UCSD-AML1 (cell line): Measurements from ENCODE around the gene PSIP1.
"Not testable (repeated sequence)": the region's sequence is repeated elsewhere in the genome, so short reads cannot be mapped to it uniquely, and the experiment has no call there.

Experiments
- DNase-seq: peaks from one replicate; lab custom pipeline; 2025; ENCODE audit not compliant: unreplicated experiment; lab: John Stamatoyannopoulos, UW

Gene PSIP1

DNA sequence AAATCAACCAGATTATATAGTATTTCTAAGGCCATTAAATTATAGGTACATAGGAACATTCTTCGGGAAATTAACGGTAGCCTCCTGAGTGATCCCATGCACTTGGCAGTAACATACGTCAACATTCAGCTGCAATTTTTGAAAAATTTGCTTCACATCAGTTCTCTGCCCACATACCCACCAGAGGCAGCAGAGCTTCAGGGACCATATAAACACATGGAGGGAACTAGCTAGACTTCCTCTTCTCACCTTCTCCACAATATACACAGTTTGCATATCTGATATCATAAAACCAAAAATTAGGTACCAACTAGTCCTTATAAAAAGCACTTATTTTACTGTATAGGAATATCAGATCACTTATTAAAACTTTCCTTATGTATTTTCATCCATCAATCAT, 4.8 kb downstream of the PSIP1 start:
- no peak for DNase-seq

DNA sequence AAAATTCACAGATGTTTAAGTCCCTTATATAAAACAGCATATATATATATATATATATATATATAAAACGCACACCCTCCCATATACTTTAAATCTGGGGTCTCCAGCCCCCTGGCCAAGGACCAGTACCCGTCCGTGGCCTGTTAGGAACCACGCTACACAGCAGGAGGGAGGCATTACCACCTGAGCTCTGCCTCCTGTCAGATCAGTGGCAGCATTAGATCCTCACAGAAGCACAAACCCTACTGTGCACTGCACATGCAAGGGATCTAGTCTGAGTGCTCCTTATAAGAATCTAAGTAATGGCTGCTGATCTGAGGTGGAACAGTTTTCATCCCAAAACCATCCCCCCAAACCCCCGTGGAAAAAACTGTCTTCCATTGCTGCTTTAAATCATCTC, 9.0 kb downstream of the PSIP1 start:
- DNase-seq, result no peak

DNA sequence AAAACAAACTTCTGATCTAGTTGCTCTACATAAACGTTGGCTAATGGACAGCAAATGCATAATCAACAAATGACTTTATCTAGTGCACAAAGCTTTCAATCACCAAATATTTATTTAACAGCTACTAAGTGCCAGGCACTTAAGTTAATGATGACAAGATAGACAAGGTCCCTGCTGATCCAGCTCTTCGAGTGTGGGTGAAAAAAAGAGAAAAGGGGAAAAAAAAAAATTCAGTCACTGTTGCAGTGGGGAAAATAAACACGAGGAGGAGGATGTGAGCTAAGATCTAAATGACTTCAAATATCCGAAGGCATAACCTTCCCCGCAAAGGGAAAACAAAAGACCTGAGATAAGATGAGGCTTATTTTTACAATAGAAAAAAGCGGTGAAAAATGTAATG, 9.6 kb downstream of the PSIP1 start:
- no peak for DNase-seq

DNA sequence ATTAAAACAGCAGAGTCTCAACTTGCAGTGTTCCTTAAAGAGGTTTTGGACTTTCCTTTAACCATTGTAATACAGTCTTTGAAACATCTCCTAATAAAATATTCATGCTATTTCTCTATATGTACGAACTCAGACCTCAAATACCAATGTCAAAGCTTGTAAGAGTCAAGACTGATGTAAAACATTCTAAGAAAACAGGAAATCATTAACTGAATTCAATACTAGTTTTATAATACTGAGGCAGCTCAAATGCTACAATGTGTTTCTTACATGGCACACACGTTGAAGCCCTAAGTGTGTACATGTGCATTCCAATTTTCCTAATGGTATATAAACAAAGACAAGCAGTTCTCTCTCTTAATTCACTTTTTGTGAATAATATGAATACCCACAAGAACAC, 11.6 kb downstream of the PSIP1 start:
- DNase-seq, result no peak

DNA sequence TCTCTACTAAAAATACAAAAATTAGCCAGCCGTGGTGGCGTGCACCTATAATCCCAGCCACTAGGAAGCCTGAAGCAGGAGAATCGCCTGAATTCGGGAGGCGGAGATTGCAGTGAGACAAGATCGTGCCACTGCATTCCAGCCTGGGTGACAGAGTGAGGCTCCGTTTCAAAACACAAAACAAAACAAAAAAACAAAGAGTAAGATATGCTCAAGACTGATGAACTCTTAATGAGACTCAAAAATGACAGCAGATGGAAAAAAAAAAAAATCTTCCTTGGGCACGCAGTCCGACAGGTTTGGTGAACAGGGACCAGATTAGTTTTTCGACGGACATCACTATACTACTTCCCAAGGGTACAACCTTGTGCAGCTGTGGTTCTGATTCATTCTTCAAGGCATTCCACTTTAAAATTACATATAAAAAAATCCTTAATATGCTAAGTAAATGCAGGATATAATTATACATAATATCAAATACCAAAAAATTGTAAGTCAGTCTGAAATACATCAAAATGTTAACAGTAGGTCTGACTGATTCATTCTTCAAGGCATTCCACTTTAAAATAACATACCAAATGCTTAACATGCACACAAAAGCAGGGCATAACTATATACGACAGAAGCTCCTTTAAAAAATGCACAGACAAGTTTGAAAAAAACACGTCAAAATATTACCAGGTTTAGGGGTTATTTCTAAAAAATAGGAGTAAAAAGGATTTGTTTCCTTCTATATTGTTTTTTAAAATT, 12.3 kb downstream of the PSIP1 start:
- DNase-seq, result no peak

DNA sequence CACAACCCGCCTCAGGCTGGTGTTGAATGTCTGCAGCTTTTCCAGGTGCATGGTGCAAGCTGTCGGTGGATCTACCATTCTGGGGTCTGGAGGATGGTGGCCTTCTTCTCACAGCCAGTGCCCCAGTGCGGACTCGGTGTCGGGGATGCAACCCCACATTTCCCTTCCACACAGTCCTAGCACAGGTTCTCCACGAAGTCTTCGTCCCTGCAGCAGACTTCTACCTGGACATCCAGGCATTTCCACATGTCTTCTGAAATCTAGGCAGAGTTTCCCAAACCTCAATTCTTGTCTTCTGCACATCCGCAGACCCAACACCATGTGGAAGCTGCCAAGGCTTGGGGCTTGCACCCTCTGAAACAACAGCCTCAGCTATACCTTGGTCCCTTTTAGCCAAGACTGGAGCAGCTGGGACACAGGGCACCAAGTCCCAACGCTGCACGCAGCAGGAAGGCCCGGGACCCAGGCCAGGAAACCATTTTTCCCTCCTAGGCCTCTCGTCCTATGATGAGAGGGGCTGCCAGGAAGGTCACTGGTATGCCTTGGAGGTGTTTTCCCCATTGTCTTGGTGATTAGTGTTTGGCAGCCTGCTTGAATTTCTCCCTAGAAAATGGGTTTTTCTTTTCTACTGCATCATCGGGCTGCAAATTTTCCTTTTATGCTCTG, 18.2 kb downstream of the PSIP1 start:
- no peak for DNase-seq

DNA sequence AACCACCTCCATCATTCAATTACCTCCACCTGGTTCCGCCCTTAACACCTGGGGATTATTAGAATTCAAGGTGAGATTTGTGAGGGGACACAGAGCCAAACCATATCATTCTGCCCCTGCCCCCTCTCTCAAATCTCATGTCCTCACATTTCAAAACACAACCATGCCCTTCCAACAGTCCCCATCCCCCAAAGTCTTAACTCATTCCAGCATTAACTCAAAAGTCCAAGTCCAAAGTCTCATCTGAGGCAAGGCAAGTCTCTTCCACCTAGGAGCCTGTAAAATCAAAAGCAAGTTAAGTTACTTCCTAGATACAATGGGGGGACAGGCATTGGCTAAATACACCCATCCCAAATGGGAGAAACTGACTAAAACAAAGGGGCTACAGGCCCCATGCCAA, 18.8 kb downstream of the PSIP1 start:
- no peak for DNase-seq

DNA sequence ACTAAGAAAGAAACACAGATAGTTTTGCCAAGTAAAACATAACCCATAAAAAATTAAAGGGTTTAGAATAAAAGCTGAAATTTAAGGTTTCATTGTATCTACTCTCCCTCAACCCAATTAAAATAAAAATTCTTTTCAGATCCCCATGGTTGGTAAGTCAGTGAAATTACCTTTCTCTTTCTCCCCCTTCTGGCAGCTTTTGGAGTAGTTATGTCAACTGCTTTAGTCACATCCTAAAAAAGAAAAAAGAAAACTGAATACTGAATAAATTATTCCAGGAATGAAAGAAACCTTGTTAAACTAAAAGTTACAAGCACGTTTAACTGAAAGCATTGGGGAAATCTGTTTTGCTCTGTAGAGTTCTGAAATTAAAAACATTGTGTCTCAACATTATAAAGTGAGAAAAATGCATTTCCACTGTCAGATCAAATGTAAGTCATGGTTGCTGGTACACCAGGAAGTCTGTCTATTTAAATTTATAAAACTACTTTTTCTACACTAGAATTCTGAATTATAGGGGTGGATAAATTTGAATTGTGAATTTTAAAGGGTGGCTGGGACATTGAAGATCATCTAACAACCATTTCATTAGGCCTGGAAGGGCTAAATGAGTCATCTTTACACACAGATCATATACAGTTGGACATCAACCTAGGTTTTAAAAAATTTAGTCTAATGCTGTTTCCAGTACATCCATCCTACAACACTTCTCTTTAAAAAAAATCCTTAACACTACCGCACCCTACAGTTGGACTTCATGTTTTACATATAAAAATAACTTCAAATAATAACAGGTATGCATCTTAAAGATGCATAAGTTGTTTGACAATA, 24.7 kb downstream of the PSIP1 start:
- no peak for DNase-seq

DNA sequence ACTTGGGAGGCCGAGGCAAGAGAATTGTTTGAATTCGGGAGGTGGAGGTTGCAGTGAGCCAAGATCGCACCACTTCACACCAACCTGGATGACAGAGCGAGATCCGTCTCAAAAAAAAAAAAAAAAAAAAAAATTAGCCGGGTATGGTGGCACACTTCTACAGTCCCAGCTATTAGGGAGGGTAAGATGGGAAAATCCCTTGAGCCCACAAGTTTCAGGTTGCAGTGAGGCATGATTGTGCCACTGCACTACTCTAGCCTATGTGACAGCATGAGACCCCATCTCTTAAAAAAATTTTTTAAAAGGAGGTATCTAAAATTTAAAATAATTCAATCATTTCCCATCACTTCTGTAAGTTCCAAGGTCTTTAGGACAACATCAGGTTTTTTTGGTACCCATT, 26.0 kb downstream of the PSIP1 start:
- no peak for DNase-seq

DNA sequence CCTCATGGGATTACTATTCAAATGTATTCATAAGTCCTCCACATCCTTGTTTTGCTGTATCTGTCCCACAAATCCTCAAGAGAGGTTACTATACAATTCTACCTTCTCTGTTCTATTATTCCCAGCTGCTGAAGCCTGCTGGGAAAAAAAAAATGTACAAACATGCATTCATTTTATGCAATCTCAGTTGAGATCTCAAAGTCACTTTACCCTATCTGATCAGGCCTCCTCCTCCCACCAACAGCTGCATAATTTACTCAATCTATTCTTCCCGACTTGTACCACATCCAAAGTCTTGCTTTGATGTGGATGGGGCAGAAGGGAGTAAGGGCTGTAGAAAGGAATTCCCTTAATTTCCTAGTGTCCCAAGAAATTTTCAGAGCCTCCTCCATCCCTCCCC, 28.6 kb downstream of the PSIP1 start:
- no peak for DNase-seq

DNA sequence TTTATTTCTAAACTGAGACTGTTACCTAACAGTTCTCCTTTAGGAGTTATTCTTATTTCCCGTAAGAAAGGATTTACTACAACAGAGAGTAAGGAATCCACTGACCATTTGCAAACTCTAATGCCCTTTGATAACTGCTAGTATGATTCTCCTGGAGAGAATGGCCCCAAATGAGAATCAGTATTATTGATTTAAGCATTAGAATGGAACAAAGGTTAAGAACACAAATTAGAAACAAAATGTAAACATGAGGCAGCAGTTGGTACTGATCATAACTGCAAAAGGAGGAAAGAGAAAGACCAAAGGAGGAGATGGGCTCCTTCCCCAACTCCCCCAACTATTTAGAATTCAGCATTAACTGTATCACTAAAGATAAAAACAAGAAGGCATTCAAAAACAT, 30.7 kb downstream of the PSIP1 start:
- no peak for DNase-seq

DNA sequence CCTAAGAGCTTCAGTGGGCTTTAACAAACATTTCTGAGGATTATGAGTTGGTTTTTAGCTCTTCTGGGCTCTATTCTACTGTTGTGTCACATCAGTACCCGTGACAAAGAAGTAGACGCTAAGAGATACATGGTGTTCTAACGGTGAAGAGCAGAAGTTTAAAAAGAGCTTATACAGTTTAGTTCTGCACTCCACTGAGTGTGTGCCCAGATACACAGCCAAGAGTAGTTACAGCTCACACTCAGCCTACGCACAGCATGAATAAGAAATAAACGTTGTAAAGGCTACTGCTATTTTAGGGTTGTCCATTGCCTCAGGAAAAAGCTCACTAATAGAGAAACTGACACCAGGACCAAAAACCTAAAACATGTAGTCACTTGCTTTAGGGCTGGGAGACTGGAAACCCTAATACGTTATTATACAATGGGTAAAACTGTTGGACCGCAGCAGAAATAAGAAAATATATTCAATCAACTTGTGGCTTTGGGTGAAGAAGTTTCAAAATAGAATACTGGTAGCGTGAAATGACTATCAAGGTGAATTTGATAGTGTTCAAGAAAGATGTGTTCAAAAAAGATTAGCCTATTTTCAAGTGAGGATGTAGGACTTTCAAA, 34.7 kb downstream of the PSIP1 start:
- DNase-seq, result no peak

DNA sequence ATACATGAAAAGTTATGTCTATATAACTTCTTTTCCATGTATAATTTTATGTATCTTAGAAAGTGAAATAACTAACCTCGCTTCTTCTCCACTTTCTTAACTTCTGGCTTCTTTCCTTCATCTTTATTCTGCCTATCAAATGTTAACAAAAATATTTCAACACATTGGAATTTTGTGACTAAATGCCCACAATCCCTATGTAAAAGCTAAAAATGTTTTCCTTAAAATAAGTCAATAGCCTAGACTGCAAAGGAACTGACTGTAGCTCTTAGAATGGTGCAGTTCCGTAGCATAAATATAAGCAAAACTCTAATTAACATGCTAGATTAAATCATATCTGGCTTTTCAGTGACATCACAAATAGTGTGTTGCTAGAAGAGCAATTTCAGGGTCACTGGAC, 40.9 kb downstream of the PSIP1 start:
- no peak for DNase-seq

DNA sequence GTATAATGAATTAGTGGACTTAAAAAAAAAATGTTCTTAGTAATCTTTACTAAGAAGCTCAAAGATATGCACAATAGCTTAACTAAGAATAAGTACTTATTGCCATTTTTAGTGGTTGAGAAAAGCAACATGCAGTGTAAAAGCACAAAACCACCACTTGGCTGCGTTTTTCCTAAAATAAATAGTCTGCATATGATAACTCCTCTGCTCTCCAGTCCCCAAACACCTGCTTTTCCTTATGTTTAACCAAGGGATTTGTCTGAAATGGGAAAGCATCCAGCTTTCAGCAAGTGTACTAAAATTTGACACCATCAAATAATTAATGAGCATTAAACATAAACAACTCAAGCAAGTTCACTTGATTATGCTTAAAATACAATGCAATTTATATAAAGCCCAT, 41.4 kb downstream of the PSIP1 start:
- DNase-seq, result no peak

DNA sequence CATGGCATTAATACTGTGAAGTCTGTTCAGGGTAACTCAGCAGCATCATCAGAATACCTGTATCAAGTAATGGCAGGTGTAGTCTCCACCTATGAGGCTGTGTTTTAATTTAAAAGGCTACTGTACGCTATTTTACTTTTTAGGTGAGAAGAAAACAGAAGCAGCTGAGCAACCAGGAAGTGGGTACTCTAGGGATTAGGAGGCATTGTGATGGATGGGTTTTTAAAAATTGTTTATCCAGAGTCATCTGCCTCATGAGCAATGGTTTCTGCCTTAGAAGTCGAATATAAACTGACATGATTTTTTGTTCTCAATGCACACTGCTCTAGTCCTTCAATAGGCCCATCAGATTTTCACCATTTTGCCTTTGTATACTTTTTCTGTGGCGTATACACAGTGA, 42.6 kb downstream of the PSIP1 start:
- no peak for DNase-seq

DNA sequence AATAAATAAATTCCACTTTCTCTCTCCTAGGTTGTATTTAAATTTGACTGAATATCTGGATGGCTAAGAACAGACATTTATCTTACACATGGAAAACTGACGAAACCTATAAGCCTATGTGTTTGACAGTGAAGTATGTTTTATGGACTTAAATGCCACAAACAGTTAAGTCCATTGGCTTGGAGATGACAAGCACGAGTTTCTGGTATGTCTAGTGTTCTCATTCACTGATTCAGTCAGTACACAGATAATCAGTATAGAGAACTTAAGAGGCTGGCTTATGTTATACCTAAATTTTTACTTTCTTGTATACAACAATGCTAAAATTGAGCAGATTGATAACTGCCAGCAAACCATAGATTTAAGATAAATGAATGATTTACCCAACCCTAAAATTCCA, 49.2 kb downstream of the PSIP1 start:
- DNase-seq, result no peak

DNA sequence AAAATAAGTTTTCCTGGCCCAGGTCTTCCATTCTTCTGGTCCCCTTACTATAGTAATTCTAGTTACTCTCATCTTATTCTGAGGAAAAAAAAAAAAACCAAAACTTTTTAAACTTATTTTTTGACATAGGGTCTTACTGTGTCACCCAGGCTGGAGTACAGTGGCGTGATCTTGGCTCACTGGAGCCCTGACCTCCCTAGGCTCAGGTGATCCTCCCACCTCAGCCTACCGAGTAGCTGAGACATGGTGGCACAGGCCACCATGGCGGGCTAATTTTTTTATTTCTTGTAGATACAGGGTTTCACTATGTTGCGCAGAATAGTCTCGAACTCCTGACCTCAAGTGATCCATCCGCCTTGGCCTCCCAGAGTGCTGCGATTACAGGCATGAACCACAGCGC, 49.7 kb downstream of the PSIP1 start:
- DNase-seq, result no peak

DNA sequence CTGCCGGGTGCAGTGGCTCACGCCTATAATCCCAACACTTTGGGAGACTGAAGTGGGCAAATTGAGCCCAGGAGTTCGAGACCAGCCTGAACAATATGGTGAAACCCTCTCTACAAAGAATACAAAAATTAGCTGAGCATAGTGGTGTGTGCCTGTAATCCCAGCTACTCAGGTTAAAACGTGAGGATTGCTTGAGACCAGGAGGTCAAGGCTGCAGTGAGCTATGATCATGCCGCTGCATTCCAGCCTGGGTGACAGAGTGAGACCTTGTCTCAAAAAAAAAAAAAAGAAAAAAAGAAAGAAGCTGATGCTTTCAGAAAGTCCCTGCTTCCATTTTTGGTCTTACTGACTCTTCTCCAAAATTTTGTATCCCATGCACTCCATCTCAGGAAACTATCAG, 56.8 kb downstream of the PSIP1 start:
- no peak for DNase-seq

DNA sequence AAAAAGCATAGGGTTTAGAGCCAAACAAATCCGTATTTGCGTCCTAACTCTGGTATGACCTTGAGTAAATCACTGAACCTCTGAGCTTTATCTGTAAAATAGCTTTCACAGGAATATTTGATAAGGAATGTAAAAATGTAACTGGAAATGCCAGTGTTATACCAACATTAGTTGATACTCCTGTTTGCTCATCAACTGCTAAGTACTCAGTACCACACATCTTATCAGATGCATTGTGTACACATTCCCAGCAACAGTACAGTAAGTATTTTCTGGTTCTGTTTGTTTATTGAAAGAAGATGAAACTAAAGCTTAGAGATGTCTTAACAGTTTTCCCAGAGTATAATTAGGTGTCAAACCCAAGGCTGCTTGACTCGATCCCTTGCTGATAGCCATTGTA, 66.6 kb downstream of the PSIP1 start:
- DNase-seq, result no peak

DNA sequence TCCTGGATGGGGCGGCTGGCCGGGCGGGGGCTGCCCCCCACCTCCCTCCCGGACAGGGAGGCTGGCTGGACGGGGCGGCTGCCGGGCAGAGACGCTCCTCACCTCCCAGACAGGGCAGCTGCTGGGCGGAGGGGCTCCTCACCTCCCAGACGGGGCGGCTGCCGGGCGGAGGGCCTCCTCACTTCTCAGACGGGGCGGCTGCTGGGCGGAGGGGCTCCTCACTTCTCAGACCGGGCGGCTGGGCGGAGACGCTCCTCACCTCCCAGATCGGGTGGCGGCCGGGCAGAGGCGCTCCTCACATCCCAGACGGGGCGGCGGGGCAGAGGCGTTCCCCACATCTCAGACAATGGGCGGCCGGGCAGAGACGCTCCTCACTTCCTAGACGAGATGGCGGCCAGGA, 68.5 kb downstream of the PSIP1 start:
- DNase-seq, result not testable (repeated sequence)

DNA sequence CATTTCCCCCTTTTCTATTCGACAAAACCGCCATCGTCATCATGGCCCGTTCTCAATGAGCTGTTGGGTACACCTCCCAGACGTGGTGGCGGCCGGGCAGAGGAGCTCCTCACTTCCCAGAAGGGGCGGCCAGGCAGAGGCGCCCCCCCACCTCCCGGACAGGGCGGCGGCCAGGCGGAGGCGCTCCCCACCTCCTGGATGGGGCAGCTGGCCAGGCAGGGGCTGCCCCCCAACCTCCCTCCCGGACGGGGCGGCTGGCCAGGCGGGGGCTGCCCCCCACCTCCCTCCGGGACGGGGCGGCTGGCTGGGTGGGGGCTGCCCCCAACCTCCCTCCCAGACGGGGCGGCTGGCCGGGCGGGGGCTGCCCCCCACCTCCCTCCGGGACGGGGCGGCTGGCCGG, 68.9 kb downstream of the PSIP1 start:
- DNase-seq, result not testable (repeated sequence)

DNA sequence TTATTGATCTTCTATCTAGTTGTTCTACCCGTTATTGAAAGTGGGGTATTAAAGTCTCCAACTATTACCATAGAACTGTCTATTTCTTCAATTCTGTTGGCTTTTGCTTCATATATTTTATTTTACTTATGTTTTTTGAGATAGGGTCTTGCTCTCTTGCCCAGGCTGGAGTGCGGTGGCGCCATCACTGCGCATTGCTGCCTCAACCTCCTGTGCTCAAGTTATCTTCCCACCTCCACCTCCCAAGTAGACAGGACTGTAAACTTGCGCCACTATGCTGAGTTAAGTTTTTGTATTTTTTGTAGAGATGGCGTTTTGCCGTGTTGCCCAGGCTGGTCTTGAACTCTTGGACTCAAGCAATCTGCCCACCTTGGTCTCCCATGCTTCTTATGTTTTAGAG, 71.9 kb downstream of the PSIP1 start:
- DNase-seq, result no peak
